LNCaP clone FGC (cell line): ENCODE data around the gene MANF.
A peak's percentile ranks its signal among the peaks of the same experiment; 100 is the strongest.

Experiments used
- DNase-seq: peaks from one replicate; pipeline ENCODE4 v3.0.0-alpha.2; 2011; ENCODE audit warnings: low read depth
- H3K4me3 ChIP-seq: 2 replicates; pipeline ENCODE4 v1.5.1; 2011; ENCODE audit warnings: mild to moderate bottlenecking, low read depth, low read length, control low read depth
- CTCF ChIP-seq: IDR thresholded peaks from 2 replicates; pipeline ENCODE4 v1.5.1; 2012; ENCODE audit warnings: mild to moderate bottlenecking; ENCODE audit not compliant: control insufficient read depth, insufficient read depth; ENCODE audit errors: extremely low read depth

Gene MANF

DNA sequence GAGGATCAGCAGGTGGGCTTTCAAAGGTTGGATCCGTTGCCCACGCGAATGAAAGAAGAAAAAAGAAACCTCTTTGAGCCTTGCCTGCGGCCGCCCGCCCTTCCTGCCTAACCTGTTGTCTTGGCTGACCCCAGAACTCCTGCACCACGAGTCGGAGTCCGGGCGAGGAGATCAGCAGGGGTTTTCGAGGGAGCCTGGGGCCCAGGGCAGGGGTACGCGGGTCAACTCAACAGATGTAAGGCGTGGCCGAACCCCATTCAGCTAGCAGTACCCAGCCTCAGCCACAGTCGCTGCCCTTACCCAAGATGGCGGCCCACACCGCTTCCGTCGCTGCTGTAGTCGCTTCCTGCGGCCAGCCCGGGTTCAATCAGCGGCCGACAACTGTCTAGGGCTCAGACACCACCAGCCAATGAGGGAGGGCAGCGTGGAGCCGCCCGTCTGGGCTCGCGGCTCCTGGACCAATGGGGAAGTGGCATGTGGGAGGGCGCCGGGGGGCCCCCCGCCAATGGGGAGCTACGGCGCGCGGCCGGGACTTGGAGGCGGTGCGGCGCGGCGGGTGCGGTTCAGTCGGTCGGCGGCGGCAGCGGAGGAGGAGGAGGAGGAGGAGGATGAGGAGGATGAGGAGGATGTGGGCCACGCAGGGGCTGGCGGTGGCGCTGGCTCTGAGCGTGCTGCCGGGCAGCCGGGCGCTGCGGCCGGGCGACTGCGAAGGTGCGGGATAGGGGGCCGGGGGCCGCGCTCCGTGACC, at the start of gene MANF:
Gene MANF (plus strand): TSS at position 566 of the 748 bp plus-strand sequence. CDS start 52 bp downstream, at position 618.
- peak; percentile 93 for DNase-seq
- no peak for TF ChIP-seq CTCF
- peak within 1 kb of the TSS; percentile 63 for H3K4me3 ChIP-seq

GRCh38 chr3:51336261-51336660, 48.8 kb upstream of the MANF start:
- TF ChIP-seq CTCF: no peak
- no peak for DNase-seq

GRCh38 chr3:51337666-51338065, 47.4 kb upstream of the MANF start:
- no peak for TF ChIP-seq CTCF
- no peak for DNase-seq

More at GRCh38 chr3:51336261-51336660, 48.8 kb upstream of the MANF start:
- H3K4me3 ChIP-seq: no peak overlapping the region

GRCh38 chr3:51338632-51339031, 46.5 kb upstream of the MANF start:
- H3K4me3 ChIP-seq: no peak overlapping the region
- TF ChIP-seq CTCF: no peak
- no peak for DNase-seq

More at GRCh38 chr3:51337666-51338065, 47.4 kb upstream of the MANF start:
- no peak overlapping the region for H3K4me3 ChIP-seq

- no peak overlapping the region for H3K4me3 ChIP-seq
- no peak for DNase-seq
- TF ChIP-seq CTCF: no peak
Measured at GRCh38 chr3:51340013-51340829, 44.9 kb upstream of the MANF start.

DNA sequence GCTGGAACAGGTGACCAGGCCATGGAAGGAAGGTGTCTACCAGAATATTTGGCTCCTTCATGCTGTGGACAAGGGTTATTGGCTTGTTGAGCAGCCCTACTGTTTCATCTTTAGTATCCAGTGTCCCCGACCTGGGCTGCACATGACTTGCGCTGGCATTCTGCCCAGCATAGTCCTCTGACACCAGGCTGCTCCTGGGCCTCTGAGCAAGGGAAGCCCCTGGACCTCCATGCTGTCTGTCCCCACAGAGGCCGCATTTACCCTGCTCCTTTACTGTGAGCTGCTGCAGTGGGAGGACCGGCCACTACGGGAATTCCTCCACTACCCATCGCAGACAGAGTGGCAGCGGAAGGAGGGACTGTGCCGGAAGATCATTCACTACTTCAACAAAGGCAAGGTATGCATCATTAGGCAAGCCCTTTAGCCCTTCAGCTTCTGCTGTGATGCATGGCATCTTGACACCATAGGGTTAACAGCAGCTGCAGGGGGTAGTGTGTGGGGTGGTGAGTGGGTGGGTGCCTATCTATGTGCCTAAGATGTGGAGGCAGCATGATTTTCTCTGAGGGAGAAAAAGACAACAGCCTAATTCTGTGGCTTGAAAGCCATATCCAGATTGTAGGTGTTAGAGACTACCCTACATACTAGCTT, 44.0 kb upstream of the MANF start:
- TF ChIP-seq CTCF: no peak
- no peak for DNase-seq

More for the DNA sequence above, 44.0 kb upstream of the MANF start:
- H3K4me3 ChIP-seq: no peak overlapping the region
